GM04504 (cell line): Measurements from ENCODE around the gene PTPRN2.

Experiments
- DNase-seq: peaks from one replicate; pipeline ENCODE4 v3.0.0-alpha.2; 2012; ENCODE audit warnings: low read depth

The PTPRN2 gene

DNA sequence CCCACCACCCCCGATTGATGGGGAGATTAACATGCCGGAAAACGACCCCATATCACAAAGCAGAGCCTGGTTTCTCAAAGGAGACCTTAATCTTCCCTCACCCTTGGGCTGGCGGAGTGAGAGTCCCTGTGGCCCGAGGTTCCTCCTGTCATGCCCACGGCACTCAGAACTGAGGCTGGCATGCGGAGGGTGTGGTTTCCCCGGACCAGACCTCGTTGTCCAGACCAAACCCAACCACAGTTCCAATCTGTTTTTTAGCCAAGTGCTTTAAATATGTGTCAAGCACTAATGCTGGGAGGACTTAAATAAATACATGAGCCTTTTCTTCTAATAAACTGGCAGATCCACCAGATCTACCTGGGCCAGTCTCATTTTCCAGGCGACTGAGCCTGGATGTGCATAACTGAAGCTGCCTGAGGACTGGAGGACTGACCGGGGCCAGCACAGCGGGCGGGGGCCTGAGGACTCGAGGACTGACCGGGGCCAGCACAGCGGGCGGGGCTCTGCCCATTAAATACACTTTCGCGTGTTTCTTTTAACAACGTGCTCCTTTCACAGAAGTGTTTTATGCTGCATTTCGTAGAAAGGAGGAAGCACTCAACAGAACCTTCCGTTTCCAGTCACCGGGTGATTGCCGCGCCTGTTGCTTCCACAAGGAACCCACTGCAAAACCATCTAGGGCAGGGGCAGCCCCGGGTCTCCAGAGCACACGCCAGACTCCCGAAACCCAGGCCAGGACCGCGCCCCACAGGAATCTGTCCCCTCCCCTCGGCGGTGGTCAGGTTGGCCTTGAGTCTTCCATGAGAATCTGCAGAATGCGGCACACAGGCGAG lies 334.6 kb downstream of the PTPRN2 start:
- DNase-seq, result no peak

DNA sequence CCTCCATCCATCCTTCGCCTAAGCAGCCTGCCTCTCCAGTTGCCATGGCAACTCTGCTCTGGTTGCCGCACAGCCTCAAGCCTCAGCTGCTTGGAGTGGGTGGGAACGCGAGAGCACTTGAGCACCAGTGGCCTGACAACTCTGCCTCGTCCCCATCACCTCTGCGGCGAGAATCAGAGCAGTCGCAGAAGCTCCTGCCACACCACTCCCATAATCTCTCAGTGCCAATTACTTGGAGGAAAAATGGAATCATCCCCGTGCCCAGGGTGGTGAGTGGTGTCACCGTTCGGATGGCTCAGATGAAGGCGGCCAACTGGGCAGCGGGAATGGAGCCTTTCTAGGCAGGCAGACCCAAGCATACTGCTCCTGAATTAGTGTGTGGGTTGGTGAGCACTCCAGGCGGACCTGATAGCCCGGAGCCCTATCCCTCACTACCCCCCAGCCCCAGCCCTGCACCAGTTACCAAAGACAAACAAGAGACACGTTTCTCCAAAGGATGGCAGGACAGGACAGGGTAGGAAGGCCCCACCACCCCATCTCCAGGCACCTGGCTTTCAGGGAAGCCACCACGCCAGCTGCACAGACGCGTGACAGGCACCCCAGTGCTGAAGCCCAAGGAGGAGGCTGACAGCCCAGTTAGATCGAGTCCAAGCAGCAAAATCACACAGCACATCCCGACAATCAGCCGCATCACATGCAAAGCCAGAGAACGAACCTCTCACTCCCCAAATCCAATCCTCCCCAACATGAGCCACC lies 335.4 kb downstream of the PTPRN2 start:
- no peak for DNase-seq

DNA sequence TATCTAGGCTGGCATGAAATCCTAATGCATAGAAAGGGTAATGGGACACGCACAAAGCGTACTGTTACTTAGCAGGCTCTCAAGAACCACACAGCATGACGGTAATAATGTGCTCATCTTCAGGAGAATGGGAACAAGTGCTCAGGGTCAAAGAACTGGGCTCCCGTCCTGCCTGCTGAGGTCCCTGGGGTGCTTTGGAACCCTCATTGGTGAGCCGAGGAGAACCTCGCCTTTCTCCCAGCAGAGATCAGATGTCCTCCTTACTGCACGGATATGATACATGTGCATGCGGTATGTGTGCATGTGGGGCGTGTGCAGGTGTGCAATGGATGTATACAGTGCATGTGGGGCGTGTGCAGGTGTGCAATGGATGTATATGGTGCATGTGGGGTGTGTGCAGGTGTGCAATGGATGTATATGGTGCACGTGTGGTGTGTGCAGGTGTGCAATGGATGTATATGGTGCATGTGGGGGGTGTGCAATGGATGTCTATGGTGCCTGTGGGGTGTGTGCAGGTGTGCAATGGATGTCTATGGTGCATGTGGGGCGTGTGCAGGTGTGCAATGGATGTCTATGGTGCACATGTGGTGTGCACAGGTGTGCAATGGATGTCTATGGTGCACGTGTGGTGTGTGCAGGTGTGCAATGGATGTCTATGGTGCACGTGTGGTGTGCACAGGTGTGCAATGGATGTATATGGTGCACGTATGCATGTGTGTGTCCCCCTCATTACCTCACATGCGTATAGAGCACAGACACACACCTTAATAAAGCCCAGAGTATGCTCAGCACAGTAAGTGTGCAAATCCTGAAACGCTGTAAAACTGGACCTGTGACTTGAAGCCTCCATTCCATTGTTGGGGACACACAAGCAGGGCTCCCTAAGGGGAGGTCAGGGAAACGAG lies 336.3 kb downstream of the PTPRN2 start:
- no peak for DNase-seq

- no peak for DNase-seq
These were observed 337.9 kb downstream of the PTPRN2 start for GRCh38 chr7:158249692-158250091.

GRCh38 chr7:158248816-158249215 lies 338.8 kb downstream of the PTPRN2 start:
- no peak for DNase-seq

DNA sequence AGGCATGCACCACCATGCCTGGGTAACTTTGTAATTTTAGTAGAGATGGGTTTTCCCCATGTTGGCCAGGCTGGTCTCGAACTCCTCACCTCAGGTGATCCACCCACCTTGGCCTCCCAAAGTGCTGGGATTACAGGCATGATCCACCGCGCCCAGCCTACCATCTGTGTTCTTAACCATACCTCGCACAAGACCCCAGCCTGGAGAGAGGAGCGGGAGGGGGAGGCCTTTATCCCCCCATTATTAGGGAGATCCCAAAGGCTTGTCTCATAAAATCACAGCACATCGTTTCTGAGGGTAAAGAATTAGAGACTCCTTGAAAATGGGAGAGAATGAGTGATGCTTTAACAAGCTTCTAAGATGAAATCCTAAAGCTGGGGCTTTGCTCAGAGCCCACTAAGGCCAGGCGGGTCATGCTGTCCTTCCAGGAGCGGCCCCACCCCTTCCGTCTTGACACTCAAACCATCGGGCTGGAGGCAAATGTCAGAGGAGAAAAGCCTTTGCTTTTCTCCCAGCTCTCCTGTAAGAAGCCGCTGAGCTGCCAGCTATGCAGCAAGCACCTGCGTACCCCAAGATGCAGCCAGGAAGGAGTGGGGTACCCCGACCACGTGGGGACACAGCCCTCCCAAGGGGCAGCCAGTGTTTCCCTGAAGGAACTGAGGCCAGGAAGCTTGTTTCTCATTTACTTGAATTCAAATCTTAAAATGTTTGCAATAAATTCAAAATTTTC lies 339.7 kb downstream of the PTPRN2 start:
- no peak for DNase-seq

GRCh38 chr7:158246960-158247673 lies 340.5 kb downstream of the PTPRN2 start:
- DNase-seq, result no peak

DNA sequence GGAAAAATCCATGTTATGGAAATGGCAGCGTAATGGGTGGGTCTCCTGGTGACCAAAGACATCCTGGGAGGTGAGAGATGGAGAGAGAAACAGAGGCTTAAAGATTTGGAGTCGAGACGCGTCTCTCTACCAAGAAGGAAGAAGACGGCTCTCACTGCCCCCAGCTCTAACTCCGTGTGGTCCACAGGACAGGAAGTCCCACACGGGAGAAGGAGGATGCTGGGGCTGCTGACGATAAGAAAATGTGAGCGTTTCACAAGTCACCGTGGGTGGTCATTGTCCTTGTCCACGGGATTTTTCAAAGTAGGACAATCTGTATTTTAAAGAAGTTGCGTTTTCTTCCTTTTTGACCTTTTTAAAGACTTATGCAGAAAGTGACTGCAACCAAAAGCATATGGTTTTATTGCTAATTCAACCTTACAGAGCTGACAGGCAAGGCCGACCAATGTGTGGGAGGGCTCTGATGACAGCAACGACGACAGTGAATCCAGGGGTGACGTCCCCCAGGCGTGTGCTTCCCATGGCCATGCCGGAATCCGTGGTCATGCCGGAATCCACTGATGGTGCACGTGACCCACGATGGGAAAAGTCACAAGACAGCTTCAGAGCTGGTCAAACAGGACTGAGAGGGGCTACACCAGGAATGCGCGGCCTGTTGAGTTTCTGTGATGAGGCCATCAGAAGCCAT lies 341.2 kb downstream of the PTPRN2 start:
- no peak for DNase-seq

- DNase-seq, result no peak
These were observed 341.9 kb downstream of the PTPRN2 start for GRCh38 chr7:158245724-158246041.

DNA sequence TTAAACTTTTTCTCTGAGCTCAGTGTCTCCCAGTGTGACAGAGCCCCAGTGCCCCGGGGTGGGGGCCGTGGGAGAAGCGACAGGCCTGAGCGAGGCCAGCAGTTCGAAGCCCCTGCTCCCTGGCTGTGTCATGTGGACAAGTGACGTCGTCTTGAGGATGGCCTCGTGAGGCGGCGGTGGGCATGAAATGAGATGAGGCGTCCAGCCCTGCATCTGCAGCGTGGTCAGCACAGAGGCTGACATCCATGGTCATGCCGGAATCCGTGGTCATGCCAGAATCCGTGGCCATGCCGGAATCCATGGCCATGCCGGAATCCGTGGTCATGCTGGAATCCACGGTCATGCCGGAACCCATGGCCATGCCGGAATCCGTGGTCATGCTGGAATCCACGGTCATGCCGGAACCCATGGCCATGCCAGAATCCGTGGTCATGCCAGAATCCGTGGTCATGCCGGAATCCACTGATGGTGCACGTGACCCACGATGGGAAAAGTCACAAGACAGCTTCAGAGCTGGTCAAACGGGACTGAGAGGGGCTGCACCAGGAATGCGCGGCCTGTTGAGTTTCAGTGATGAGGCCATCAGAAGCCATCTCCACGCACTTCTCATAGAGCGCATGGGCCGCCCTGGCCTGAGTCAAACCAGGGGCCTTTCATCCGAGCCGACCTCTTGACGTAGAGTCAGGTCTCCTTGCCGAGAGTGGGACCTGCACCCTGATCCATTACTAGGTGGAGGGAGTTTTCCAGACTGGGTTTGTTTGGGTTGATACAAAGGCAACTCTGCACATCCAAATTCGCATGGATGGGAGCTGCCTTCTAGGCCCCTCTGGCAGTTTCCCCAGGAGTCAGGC lies 342.5 kb downstream of the PTPRN2 start:
- no peak for DNase-seq

GRCh38 chr7:158244430-158244829 lies 343.2 kb downstream of the PTPRN2 start:
- DNase-seq, result no peak

GRCh38 chr7:158241919-158242318 lies 345.7 kb downstream of the PTPRN2 start:
- no peak for DNase-seq

DNA sequence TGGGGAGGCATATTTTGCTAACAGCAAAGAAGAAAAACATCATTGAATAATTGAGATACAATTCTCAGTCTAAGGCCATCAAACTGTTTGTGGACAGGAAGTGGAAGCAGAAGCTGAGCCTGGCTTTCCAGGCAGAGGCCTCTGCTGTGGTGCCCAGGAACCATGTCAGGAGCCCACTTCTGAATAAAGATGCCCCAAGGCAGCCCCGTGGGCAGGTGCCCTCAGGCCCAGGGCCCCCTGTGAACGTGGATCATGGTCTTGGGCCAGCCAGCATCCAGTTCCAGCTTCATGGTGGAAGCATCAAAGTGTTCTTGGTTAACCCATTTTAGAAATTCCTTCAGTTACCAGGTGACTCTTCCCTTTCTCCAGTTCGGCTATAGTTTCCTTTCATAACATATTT lies 346.8 kb downstream of the PTPRN2 start:
- DNase-seq, result no peak

- no peak for DNase-seq
These were observed 348.2 kb downstream of the PTPRN2 start for GRCh38 chr7:158239290-158239981.

DNA sequence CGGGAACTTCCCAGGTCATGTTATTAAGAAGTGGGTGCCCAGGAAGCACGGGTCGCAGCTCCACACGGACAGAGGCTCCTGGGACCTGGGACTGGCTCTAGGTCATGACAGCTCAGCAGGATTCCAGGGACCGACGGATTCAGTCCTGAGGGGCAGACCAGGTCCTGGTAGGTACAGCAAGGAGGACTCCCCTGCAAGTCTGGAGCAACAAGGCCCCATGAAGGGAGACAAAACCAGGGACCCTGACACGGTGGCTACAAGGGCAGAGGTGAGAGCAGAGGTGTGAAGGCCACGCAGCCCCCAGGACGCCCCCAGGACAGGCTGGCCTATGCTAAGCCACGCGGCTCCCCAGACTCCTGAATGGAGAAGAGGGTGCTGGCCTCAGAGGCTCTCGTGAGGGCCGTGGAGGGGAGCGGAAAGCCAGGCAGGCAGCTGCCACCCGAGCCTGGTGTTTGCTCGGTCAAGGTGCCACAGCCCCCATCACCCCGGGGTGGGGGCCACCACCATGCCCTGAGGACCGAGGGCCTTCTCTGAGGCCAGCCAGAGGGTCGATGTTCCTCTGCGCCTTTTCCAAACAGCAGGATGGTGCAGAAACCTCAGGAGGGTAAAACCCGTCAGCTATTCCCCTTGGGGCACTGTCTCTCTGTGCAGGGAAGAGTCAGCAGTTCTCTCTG lies 348.9 kb downstream of the PTPRN2 start:
- DNase-seq, result no peak

DNA sequence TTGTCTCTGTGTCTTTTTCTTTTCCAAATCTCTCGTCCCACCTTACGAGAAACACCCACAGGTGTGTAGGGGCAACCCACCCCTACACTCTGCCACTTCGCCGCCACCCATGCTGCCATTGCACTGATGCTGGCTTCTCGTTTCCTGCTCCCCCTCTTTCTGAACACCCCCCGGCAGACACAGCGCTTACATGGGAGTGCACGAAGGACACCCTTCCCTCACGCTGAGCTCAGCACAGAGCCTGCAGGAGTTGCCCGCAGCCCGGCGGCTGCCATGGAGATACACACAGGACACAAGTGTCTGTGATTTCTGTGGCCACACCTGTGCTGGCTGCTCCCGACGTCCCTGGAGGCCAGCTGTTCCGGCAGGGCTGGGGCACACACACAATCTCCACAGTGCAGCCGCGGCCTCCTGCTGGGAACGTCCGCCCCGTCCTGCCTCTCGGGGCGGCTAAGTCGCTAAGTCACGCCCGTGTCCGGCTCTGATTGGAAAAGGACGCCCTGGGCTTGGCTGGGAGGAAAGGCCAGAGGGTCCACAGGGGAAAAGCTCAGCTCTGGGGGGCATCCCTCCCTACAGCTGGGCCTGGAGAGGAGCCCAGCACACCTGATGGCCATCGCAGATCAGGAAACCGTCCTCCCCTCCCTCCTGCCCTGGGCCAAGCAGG lies 349.8 kb downstream of the PTPRN2 start:
- DNase-seq, result no peak

DNA sequence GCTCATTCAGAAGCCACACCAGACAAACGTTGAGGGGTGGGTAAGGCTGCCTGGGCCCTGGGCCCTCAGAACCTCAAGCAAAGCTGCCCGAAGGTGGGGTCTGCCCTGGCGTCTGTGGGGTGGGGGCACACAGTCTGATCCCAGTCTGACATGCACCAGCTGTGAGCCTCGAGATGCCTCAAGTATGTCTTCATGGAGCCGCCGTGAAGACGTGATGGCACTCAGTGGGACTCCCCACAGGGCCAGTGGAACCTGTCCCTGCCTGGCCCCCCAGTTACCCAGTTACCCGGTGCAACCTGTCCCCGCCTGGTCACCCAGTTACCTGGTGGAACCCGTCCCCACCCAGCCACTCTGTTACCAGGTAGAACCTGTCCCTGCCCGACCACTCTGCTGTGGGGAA lies 351.2 kb downstream of the PTPRN2 start:
- DNase-seq, result no peak

DNA sequence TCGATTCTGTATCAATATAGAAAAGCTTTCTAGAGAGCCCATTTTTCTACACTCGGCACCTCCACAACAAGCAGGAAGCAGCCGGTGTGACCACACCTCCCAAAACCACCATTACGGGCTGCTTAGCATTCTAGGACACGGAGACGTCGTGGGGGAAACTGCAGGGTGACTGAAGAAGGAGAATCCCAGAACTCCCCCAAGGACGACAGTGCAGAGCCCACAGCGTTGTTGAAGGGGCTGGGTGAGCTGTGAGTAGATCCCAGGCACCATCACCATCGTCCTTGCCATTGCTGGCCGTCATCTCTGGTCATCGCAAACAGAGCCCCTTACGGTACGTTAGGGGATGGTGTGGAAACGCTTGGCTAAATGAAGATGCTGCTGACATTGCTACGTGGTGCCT lies 351.8 kb downstream of the PTPRN2 start:
- DNase-seq, result no peak
